HepG2 (cell line): ENCODE data around the gene SFMBT1. TPM values are rescaled to one million over a fixed set of nuclear protein-coding genes. Genes with fewer than 3 reads are reported as not detected.
A peak's percentile ranks its signal among the peaks of the same experiment; 100 is the strongest.

ENCODE experiments used
- ADNP ChIP-seq: sonication (generic); formaldehyde crosslinking; IDR thresholded peaks from 2 replicates; pipeline ENCODE4 v1.4.0; 2020; ENCODE audit warnings: missing genetic modification reagents
- BORCS8-MEF2B ChIP-seq: sonication (generic); formaldehyde crosslinking; IDR thresholded peaks from 2 replicates; pipeline ENCODE4 v1.8.0; 2022; ENCODE audit warnings: mild to moderate bottlenecking, missing genetic modification reagents
- DMAP1 ChIP-seq: IDR thresholded peaks from 2 replicates; pipeline ENCODE4 v1.6.1; 2016
- ELF1 ChIP-seq: sonication (generic); formaldehyde crosslinking; IDR thresholded peaks from 2 replicates; pipeline ENCODE4 v1.4.0; 2020; ENCODE audit warnings: missing genetic modification reagents
- ELF3 ChIP-seq: IDR thresholded peaks from 2 replicates; pipeline ENCODE4 v1.6.1; 2016; ENCODE audit warnings: missing genetic modification reagents, missing compliant biosample characterization
- ERF ChIP-seq: IDR thresholded peaks from 2 replicates; pipeline ENCODE4 v1.6.1; 2018; ENCODE audit warnings: missing biosample characterization, missing genetic modification reagents
- FOXP1 ChIP-seq, 2 experiments: fragments of 450-650 bp in 1 of 2; IDR thresholded peaks; 2 replicates each; pipeline ENCODE4 v1.6.1; 2017 to 2018; ENCODE audit warnings: antibody characterized with exemption in 1 of 2
- KDM6A ChIP-seq: IDR thresholded peaks from 2 replicates; pipeline ENCODE4 v1.6.1; 2016; ENCODE audit warnings: low read depth
- MATR3 ChIP-seq: sonication (generic); formaldehyde crosslinking; IDR thresholded peaks from 2 replicates; pipeline ENCODE4 v1.4.0; 2020; ENCODE audit warnings: missing genetic modification reagents
- NFYB ChIP-seq: sonication (generic); formaldehyde crosslinking; IDR thresholded peaks from 2 replicates; pipeline ENCODE4 v1.4.0; 2020; ENCODE audit warnings: missing genetic modification reagents
- NPAS2 ChIP-seq: sonication (generic); formaldehyde crosslinking; IDR thresholded peaks from 2 replicates; pipeline ENCODE4 v1.8.0; 2022; ENCODE audit warnings: mild to moderate bottlenecking, missing genetic modification reagents, borderline replicate concordance
- SSRP1 ChIP-seq: IDR thresholded peaks from 2 replicates; pipeline ENCODE4 v1.6.1; 2016; ENCODE audit warnings: control low read depth
- TAF15 ChIP-seq: fragments of 200-400 bp; formaldehyde crosslinking; IDR thresholded peaks from one replicate; pipeline ENCODE4 v1.6.1; 2018; ENCODE audit warnings: mild to moderate bottlenecking, low read depth, low read length; ENCODE audit not compliant: poor library complexity, severe bottlenecking
- ZNF331 ChIP-seq: sonication (generic); formaldehyde crosslinking; IDR thresholded peaks from 2 replicates; pipeline ENCODE4 v1.4.0; 2020; ENCODE audit warnings: missing genetic modification reagents
- ZNF788 ChIP-seq: sonication (generic); formaldehyde crosslinking; IDR thresholded peaks from 2 replicates; pipeline ENCODE4 v1.5.0; 2020; ENCODE audit warnings: mild to moderate bottlenecking, missing genetic modification reagents, borderline replicate concordance
- polyA plus RNA-seq, 8 experiments: library from polyadenylated mRNA; depleted of rRNA in 3 of 8; stranded (reverse) in 7 of 8; unstranded in 1 of 8; fragments of >200 nt; fragmentation: Illumina TruSeq in 4 of 8; extraction: Trizol in 4 of 8; gene quantifications; 2 replicates each; pipeline versions ENCODE4 v1.2.1 to v1.2.3, GENCODE V29; 2011 to 2016; ENCODE audit warnings: low read depth in 4 of 8, missing spikeins in 1 of 8, mixed read lengths in 1 of 8; ENCODE audit not compliant: insufficient read depth in 1 of 8
- total RNA-seq, 5 experiments: library from RNA; depleted of rRNA; stranded (reverse); fragments of >200 nt; fragmentation: Illumina TruSeq; extraction: Trizol; gene quantifications; 2 replicates each; pipeline ENCODE4 v1.2.3, GENCODE V29; 2016; ENCODE audit warnings: low read depth in 1 of 5
- TF ChIP-seq, protein P1 (sequence below): sonication (generic); formaldehyde crosslinking; IDR thresholded peaks from 2 replicates; pipeline ENCODE4 v1.9.0; 2021; ENCODE audit warnings: mild to moderate bottlenecking, missing genetic modification reagents
- TF ChIP-seq, protein P2 (sequence below): sonication (generic); formaldehyde crosslinking; IDR thresholded peaks from 2 replicates; pipeline ENCODE4 v1.5.0; 2020; ENCODE audit warnings: mild to moderate bottlenecking, missing genetic modification reagents
- TF ChIP-seq, protein P3 (sequence below): sonication (generic); IDR thresholded peaks from 2 replicates; pipeline ENCODE4 v1.6.1; 2016; ENCODE audit warnings: low read depth, borderline replicate concordance
- TF ChIP-seq, protein P4 (sequence below), 2 experiments: sonication (generic) in 1 of 2; formaldehyde crosslinking in 1 of 2; IDR thresholded peaks; 2 replicates each; pipeline versions ENCODE4 v1.5.1 to v1.6.1; 2011 to 2020; ENCODE audit warnings: borderline replicate concordance in 1 of 2, low read depth in 1 of 2, low read length in 1 of 2, mild to moderate bottlenecking in 1 of 2, missing genetic modification reagents in 1 of 2, moderate library complexity in 1 of 2

Gene SFMBT1
- total and polyA plus RNA-seq, 2 of the 13 experiments (the other 11 are each of a cell fraction or from before 2014, with no cell fraction given), result 3.8 to 12.8 TPM

DNA sequence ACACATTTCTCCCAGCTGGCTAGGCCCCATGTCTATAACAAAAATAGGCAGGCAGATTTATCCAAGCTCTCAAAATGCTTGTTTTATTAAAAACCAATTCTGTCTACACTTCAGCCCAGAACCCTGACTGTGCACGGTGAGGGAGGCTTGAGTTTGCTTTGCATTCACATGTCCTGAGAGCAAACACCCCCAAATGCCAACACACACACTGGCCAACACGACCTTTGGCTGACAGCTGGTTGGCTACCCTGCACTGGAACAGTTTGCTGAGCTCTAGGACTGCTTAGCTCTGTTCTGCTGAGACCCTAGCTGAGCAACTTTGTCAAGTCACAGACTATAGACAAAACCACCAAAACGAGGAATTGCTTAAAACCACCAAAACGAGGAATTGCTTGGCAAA, 152.2 kb downstream of the SFMBT1 start (continued):
- TF ChIP-seq FOXP1 (IDR thresholded peaks at IDR 0.05) (no peak), FOXP1 (CRISPR knock-in tag; IDR thresholded peaks at IDR 0.05) (peak; percentile 45; the same call in 1 of the 2 replicates), ELF3 (0 out of 2 replicates have a peak, but pooled peaks have one; percentile 34), ADNP (CRISPR knock-in tag) (no peak), MATR3 (no peak), KDM6A (CRISPR knock-in tag) (peak; percentile 44; the same call in 1 of the 2 replicates), ELF1 (no peak), SSRP1 (CRISPR knock-in tag) (no peak), BORCS8-MEF2B (0 out of 2 replicates have a peak, but pooled peaks have one; percentile 56), NFYB (CRISPR knock-in tag) (0 out of 2 replicates have a peak, but pooled peaks have one; percentile 33), NPAS2 (CRISPR knock-in tag) (no peak), DMAP1 (CRISPR knock-in tag) (0 out of 2 replicates have a peak, but pooled peaks have one; percentile 38), ZNF331 (CRISPR knock-in tag) (peak; percentile 68), TAF15 (no peak), ZNF788 (CRISPR knock-in tag) (peak; percentile 74; the same call in 1 of the 2 replicates), ERF (CRISPR knock-in tag) (peak; percentile 34; the same call in 1 of the 2 replicates)
- TF ChIP-seq, protein P1, sequence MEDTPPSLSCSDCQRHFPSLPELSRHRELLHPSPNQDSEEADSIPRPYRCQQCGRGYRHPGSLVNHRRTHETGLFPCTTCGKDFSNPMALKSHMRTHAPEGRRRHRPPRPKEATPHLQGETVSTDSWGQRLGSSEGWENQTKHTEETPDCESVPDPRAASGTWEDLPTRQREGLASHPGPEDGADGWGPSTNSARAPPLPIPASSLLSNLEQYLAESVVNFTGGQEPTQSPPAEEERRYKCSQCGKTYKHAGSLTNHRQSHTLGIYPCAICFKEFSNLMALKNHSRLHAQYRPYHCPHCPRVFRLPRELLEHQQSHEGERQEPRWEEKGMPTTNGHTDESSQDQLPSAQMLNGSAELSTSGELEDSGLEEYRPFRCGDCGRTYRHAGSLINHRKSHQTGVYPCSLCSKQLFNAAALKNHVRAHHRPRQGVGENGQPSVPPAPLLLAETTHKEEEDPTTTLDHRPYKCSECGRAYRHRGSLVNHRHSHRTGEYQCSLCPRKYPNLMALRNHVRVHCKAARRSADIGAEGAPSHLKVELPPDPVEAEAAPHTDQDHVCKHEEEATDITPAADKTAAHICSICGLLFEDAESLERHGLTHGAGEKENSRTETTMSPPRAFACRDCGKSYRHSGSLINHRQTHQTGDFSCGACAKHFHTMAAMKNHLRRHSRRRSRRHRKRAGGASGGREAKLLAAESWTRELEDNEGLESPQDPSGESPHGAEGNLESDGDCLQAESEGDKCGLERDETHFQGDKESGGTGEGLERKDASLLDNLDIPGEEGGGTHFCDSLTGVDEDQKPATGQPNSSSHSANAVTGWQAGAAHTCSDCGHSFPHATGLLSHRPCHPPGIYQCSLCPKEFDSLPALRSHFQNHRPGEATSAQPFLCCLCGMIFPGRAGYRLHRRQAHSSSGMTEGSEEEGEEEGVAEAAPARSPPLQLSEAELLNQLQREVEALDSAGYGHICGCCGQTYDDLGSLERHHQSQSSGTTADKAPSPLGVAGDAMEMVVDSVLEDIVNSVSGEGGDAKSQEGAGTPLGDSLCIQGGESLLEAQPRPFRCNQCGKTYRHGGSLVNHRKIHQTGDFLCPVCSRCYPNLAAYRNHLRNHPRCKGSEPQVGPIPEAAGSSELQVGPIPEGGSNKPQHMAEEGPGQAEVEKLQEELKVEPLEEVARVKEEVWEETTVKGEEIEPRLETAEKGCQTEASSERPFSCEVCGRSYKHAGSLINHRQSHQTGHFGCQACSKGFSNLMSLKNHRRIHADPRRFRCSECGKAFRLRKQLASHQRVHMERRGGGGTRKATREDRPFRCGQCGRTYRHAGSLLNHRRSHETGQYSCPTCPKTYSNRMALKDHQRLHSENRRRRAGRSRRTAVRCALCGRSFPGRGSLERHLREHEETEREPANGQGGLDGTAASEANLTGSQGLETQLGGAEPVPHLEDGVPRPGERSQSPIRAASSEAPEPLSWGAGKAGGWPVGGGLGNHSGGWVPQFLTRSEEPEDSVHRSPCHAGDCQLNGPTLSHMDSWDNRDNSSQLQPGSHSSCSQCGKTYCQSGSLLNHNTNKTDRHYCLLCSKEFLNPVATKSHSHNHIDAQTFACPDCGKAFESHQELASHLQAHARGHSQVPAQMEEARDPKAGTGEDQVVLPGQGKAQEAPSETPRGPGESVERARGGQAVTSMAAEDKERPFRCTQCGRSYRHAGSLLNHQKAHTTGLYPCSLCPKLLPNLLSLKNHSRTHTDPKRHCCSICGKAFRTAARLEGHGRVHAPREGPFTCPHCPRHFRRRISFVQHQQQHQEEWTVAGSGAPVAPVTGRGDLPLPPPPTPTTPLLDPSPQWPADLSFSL (CRISPR knock-in tag), result 0 out of 2 replicates have a peak, but pooled peaks have one; percentile 64
- TF ChIP-seq, protein P2, sequence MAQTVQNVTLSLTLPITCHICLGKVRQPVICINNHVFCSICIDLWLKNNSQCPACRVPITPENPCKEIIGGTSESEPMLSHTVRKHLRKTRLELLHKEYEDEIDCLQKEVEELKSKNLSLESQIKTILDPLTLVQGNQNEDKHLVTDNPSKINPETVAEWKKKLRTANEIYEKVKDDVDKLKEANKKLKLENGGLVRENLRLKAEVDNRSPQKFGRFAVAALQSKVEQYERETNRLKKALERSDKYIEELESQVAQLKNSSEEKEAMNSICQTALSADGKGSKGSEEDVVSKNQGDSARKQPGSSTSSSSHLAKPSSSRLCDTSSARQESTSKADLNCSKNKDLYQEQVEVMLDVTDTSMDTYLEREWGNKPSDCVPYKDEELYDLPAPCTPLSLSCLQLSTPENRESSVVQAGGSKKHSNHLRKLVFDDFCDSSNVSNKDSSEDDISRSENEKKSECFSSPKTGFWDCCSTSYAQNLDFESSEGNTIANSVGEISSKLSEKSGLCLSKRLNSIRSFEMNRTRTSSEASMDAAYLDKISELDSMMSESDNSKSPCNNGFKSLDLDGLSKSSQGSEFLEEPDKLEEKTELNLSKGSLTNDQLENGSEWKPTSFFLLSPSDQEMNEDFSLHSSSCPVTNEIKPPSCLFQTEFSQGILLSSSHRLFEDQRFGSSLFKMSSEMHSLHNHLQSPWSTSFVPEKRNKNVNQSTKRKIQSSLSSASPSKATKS (CRISPR knock-in tag), result no peak
- TF ChIP-seq, protein P3, sequence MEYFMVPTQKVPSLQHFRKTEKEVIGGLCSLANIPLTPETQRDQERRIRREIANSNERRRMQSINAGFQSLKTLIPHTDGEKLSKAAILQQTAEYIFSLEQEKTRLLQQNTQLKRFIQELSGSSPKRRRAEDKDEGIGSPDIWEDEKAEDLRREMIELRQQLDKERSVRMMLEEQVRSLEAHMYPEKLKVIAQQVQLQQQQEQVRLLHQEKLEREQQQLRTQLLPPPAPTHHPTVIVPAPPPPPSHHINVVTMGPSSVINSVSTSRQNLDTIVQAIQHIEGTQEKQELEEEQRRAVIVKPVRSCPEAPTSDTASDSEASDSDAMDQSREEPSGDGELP, result peak; percentile 98
- TF ChIP-seq, protein P4, sequence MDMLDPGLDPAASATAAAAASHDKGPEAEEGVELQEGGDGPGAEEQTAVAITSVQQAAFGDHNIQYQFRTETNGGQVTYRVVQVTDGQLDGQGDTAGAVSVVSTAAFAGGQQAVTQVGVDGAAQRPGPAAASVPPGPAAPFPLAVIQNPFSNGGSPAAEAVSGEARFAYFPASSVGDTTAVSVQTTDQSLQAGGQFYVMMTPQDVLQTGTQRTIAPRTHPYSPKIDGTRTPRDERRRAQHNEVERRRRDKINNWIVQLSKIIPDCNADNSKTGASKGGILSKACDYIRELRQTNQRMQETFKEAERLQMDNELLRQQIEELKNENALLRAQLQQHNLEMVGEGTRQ (IDR thresholded peaks at IDR 0.05; ENCODE audit: low read depth, low read length), result no peak
- TF ChIP-seq, protein P4 (CRISPR knock-in tag; IDR thresholded peaks at IDR 0.05; ENCODE audit: borderline replicate concordance), result no peak
